Psoas muscle (tissue), 8 donors: Measurements from ENCODE around the gene DONSON. TPM values are rescaled to one million over a fixed set of nuclear protein-coding genes. Genes with fewer than 3 reads are reported as not detected.
"Not testable (repeated sequence)": the region's sequence is repeated elsewhere in the genome, so short reads cannot be mapped to it uniquely, and the experiment has no call there.

Source experiments
- ATAC-seq, 4 donors: fragments of 200-7000 bp; cut with Tn5 transposase; one replicate each; pipeline ENCODE4 v1.9.1; 2020; ENCODE audit warnings: moderate library complexity in 3 of 4, mild to moderate bottlenecking in 2 of 4
- DNase-seq, 2 donors: peaks; one replicate each; pipeline ENCODE4 v3.0.0-alpha.2; 2020
- H3K27ac ChIP-seq: fragments of 200-600 bp; one replicate; pipeline ENCODE4 v1.8.0; 2022
- H3K27me3 ChIP-seq, 3 donors: fragments of 200-600 bp in 1 of 3; one replicate each; pipeline versions ENCODE4 v1.6.1 to v1.8.0; 2013 to 2022; ENCODE audit warnings: low read length in 2 of 3, mild to moderate bottlenecking in 2 of 3, moderate library complexity in 1 of 3; ENCODE audit not compliant: insufficient read depth in 3 of 3
- H3K36me3 ChIP-seq, 2 donors: fragments of 200-600 bp in 1 of 2; one replicate each; pipeline versions ENCODE4 v1.6.1 to v1.8.0; 2013 to 2022; ENCODE audit warnings: low read depth in 1 of 2, mild to moderate bottlenecking in 1 of 2, moderate library complexity in 1 of 2; ENCODE audit not compliant: insufficient read depth in 1 of 2
- H3K4me1 ChIP-seq: fragments of 200-600 bp; one replicate; pipeline ENCODE4 v1.8.0; 2022
- H3K4me3 ChIP-seq: fragments of 200-600 bp; one replicate; pipeline ENCODE4 v1.8.0; 2022; ENCODE audit warnings: mild to moderate bottlenecking
- H3K9me3 ChIP-seq: fragments of 200-600 bp; one replicate; pipeline ENCODE4 v1.8.0; 2022
- WGBS, 3 donors: extraction: QIAGEN DNeasy Blood & Tissue Kit; methylation state at CpG; one replicate each; pipeline versions ENCODE4 v1.1.6 to v1.1.7; 2013; 5-methylcytosine and 5-hydroxymethylcytosine counted together
- intact Hi-C, 2 donors: fragments of 100-400 bp; cut with DNase I; formaldehyde crosslinking; loops; one replicate each; pipeline versions ENCODE4 v1.11.0 to v1.14.2; 2022
- polyA plus RNA-seq, 3 donors: library from polyadenylated mRNA; stranded (reverse); fragments of 200-250 nt; gene quantifications; one replicate each; pipeline ENCODE4 v1.2.3, GENCODE V29; 2013
- total RNA-seq, 4 donors: library from RNA; stranded (reverse); fragmentation: NEBNext Ultra II Directional in 2 of 4; extraction: Animal tissue kit (Norgen Biotek cat#: 25700) in 2 of 4; gene quantifications; one replicate each; pipeline versions ENCODE4 v1.2.1 to v1.2.4, GENCODE V29; 2021 to 2023
- TF ChIP-seq, protein P1 (sequence below): fragments of 200-600 bp; IDR thresholded peaks from one replicate; pipeline ENCODE4 v1.8.0; 2022; ENCODE audit warnings: antibody characterized with exemption
- donor health status: healthy with polysubstance abuse.
- donor health status: DM: no; HTN: no; CAD: no; lungs with moderate emphysema.
- donor health status: Bipolar disorder and iron deficiency.
- donor health status: healthy.
- donor health status: DM: yes; HTN: yes; CAD: no.
- donor health status: DM: no; HTN: no; CAD: no.
- donor health status: DM: no; HTN: no; CAD: no.
- donor health status: DM: yes; HTN: yes; CAD: no.

DONSON gene
- total and polyA plus RNA-seq, 7 donors, result 4.8 to 15.1 (median 5.4) TPM

GRCh38 chr21:33578214-33578613 lies 10.3 kb downstream of the DONSON start:
- H3K27me3 ChIP-seq, result no peaks in the 10 kb centered on the region

DNA sequence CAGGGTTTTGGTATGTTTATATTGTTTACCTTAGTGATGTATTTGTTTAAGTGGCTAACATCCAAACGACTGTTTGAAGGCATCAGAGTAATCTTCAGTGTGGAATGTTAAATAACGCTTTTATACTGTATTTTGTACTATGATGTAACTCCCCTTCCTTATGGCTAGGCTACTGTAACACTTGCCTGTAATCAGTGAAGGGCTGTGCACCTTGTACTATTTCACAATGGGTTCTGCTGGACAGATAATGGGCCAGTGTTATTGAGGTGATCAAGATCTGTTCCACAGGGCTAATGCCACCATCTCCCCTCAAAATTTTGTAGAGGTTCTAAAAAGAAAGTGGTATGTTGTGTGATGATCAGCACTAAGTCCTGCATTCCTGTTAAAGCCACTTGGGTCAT lies 11.7 kb downstream of the DONSON start:
- DNase-seq, H3K27me3 ChIP-seq, H3K4me3 ChIP-seq, H3K4me1 ChIP-seq, H3K27ac ChIP-seq, intact Hi-C loops, H3K9me3 ChIP-seq: not testable (repeated sequence)
- WGBS, 3 donors, result 52 to 70% (median 56%) methylated on average over 2 of the region's 2 CpGs
- peaks cover 3 to 86% of the 10 kb centered on the region in 2 donors for H3K36me3 ChIP-seq
- peak in 1 of 4 donors; percentile 28 for ATAC-seq

More at GRCh38 chr21:33578214-33578613, 10.3 kb downstream of the DONSON start:
- intact Hi-C loops, result no loop called here
- TF ChIP-seq, protein P1, sequence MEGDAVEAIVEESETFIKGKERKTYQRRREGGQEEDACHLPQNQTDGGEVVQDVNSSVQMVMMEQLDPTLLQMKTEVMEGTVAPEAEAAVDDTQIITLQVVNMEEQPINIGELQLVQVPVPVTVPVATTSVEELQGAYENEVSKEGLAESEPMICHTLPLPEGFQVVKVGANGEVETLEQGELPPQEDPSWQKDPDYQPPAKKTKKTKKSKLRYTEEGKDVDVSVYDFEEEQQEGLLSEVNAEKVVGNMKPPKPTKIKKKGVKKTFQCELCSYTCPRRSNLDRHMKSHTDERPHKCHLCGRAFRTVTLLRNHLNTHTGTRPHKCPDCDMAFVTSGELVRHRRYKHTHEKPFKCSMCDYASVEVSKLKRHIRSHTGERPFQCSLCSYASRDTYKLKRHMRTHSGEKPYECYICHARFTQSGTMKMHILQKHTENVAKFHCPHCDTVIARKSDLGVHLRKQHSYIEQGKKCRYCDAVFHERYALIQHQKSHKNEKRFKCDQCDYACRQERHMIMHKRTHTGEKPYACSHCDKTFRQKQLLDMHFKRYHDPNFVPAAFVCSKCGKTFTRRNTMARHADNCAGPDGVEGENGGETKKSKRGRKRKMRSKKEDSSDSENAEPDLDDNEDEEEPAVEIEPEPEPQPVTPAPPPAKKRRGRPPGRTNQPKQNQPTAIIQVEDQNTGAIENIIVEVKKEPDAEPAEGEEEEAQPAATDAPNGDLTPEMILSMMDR, result no peak
- no peaks in the 10 kb centered on the region for H3K4me1 ChIP-seq
- H3K36me3 ChIP-seq, result peaks cover 3 to 82% of the 10 kb centered on the region in 2 donors
- H3K9me3 ChIP-seq, result no peaks in the 10 kb centered on the region
- DNase-seq (no peak), ATAC-seq (no peak)
- H3K27ac ChIP-seq, result no peak overlapping the region
- H3K4me3 ChIP-seq, result no peak overlapping the region
- 83 to 90% (median 90%) methylated on average over 2 of the region's 2 CpGs for WGBS, 3 donors

DNA sequence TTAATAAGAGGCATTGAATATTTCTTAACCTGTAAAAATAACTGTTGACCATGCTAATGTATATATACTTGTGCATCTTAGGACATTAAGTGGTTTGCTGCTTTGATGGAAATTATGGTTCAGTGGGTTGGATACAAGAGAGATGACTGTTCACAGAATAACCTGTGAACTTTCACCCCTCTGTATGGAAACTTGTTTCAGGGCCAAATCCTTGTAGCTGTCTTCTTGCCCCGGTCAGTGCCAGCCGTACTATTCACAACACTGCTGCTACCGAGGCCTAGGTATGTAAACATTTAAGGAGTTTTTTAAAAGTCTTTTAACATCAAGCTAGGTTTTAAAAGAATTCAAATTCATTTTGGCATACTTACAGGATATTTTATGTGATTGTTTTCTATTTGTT lies 16.1 kb downstream of the DONSON start:
- Histone ChIP-seq H3K4me1 (no peaks in the 10 kb centered on the region), H3K36me3 (peaks cover 6 to 100% of the 10 kb centered on the region in 2 donors), H3K27me3 (no peaks in the 10 kb centered on the region), H3K4me3 (no peak overlapping the region), H3K9me3 (no peaks in the 10 kb centered on the region), H3K27ac (no peak overlapping the region)
- DNase-seq (no peak), ATAC-seq (no peak)
- TF ChIP-seq, protein P1, result no peak
- WGBS, 3 donors, result 17 to 28% (median 23%) methylated on average over 3 of the region's 3 CpGs
- intact Hi-C loops, result no loop called here

DNA sequence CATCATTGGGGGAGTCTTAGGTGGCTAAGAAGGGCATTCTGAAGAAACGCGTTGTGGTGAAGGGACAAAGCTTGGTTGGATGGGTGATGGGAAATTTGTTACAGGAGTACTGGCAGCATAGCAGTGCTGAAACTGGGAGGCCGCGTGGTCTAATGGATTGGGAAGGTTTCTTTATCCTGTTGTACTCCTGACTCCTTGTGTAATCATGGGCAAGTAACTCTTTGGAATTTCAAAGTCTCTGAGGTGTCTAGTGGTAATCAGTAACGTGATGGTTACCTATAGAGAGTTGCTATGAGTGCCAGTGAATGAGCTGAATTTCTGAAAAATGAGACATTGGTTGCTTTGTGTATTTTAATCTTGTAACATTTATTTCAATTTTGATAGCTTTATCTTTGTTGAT lies 18.5 kb downstream of the DONSON start:
- intact Hi-C loops, result loop anchor here in 1 of 2 donors (10.0 kb wide), 1 partner anchor 55 kb away; no protein-coding TSS in a partner anchor
- Histone ChIP-seq H3K9me3 (no peaks in the 10 kb centered on the region), H3K4me1 (no peaks in the 10 kb centered on the region), H3K36me3 (peaks cover 6 to 86% of the 10 kb centered on the region in 2 donors), H3K27me3 (no peaks in the 10 kb centered on the region), H3K27ac (no peak overlapping the region), H3K4me3 (no peak overlapping the region)
- ATAC-seq, result no peak
- TF ChIP-seq, protein P1, result no peak
- DNase-seq, result no peak
- 88 to 92% (median 89%) methylated on average over 5 of the region's 5 CpGs for WGBS, 3 donors

GRCh38 chr21:33568448-33568847 lies 20.0 kb downstream of the DONSON start:
- intact Hi-C loops, result loop anchor here in 1 of 2 donors (10.0 kb wide), 1 partner anchor 54 kb away; no protein-coding TSS in a partner anchor
- DNase-seq, result no peak
- Histone ChIP-seq H3K27me3 (no peaks in the 10 kb centered on the region), H3K4me3 (no peak overlapping the region), H3K36me3 (peaks cover 3 to 82% of the 10 kb centered on the region in 2 donors), H3K27ac (no peak overlapping the region), H3K9me3 (no peaks in the 10 kb centered on the region), H3K4me1 (peaks cover 4% of the 10 kb centered on the region)
- no peak for ATAC-seq
- 78 to 83% (median 79%) methylated on average over 2 of the region's 2 CpGs for WGBS, 3 donors
- TF ChIP-seq, protein P1, result no peak
